ENCODE results near the gene NPIPB8. TPM values are rescaled to one million over a fixed set of nuclear protein-coding genes. Genes with fewer than 3 reads are reported as not detected.
"Not testable (repeated sequence)": the region's sequence is repeated elsewhere in the genome, so short reads cannot be mapped to it uniquely, and the experiment has no call there.

Gene NPIPB8
- total RNA-seq (2014; rRNA removed; shearing (Covaris generic)) (0.14 TPM in 1 of 2 replicates, not detected in the other), polyA plus RNA-seq (2016; fragmentation: Nextera tagmentation; extraction: Ambion mirVana) (not detected in 2 replicates)
- long read RNA-seq = 0 reads

- H3K4me3 ChIP-seq; H3K27me3 Mint-ChIP-seq (ENCODE audit: insufficient read depth, low read depth, poor library complexity); H3K4me1 Mint-ChIP-seq; H3K4me2 ChIP-seq; H3K4me3 Mint-ChIP-seq; ATAC-seq; H3F3A ChIP-seq (replicated peaks; ENCODE audit: low read depth); H3K27ac Mint-ChIP-seq; H2AFZ ChIP-seq; H3K79me2 ChIP-seq (replicated peaks; ENCODE audit: insufficient read depth); H4K20me1 ChIP-seq (replicated peaks; ENCODE audit: insufficient read depth); H3K27me3 ChIP-seq (ENCODE audit: insufficient read depth); H3K9me2 ChIP-seq (ENCODE audit: insufficient read depth); H3K36me3 ChIP-seq (ENCODE audit: insufficient read depth); H3K4me1 ChIP-seq (ENCODE audit: insufficient read depth); DNase-seq (ENCODE audit: low spot score); H3K36me3 Mint-ChIP-seq (ENCODE audit: low read depth); H3K9me3 Mint-ChIP-seq; H3K27ac ChIP-seq (ENCODE audit: low read depth): not testable (repeated sequence)
Measured at GRCh38 chr16:28637765-28638164, at the start of gene NPIPB8. TSS of gene NPIPB8 (plus strand) at chr16:28638065. CDS start at chr16:28638361, 296 bp downstream.

GRCh38 chr16:28589069-28589468 is 48.8 kb upstream of the NPIPB8 start:
- H3K9me3 Mint-ChIP-seq = no peaks in the 10 kb centered on the region
- H3K4me3 Mint-ChIP-seq = no peak overlapping the region
- no peak overlapping the region for H3K27ac Mint-ChIP-seq
- no peak for ATAC-seq
- H4K20me1 ChIP-seq (replicated peaks; ENCODE audit: insufficient read depth) = no peaks in the 10 kb centered on the region
- H3K9me2 ChIP-seq (ENCODE audit: insufficient read depth) = no peaks in the 10 kb centered on the region; the same call in 1 of the 2 replicates
- TF ChIP-seq EZH2 (IDR thresholded peaks at IDR 0.05; ENCODE audit: low read depth, unreplicated experiment) = no peak
- TF ChIP-seq STAT1 (IDR thresholded peaks at IDR 0.05; ENCODE audit: unreplicated experiment) = no peak
- TF ChIP-seq NANOG (IDR thresholded peaks at IDR 0.05; ENCODE audit: borderline replicate concordance) = no peak
- no peak for TF ChIP-seq POLR2AphosphoS5 (IDR thresholded peaks at IDR 0.05; ENCODE audit: low read depth)
- TF ChIP-seq CREB1 (CRISPR knock-in tag; IDR thresholded peaks at IDR 0.05; ENCODE audit: low read depth) = no peak
- TF ChIP-seq JUNB (IDR thresholded peaks at IDR 0.05; ENCODE audit: unreplicated experiment) = no peak
- TF ChIP-seq ZNF331 (CRISPR knock-in tag; IDR thresholded peaks at IDR 0.05; ENCODE audit: low read depth) = no peak
- no peak for TF ChIP-seq EZH2phosphoT487 (IDR thresholded peaks at IDR 0.05; ENCODE audit: unreplicated experiment)
- no peak for TF ChIP-seq ZNF114 (CRISPR knock-in tag; IDR thresholded peaks at IDR 0.05)
- no peak for TF ChIP-seq CTCF (conservative IDR thresholded peaks at IDR 0.05; ENCODE audit: low read depth in 2 of 2)
- H3K36me3 ChIP-seq (ENCODE audit: insufficient read depth) = no peaks in the 10 kb centered on the region; the same call in 1 of the 2 replicates
- no peaks in the 10 kb centered on the region for H3K79me2 ChIP-seq (replicated peaks; ENCODE audit: insufficient read depth)
- peaks cover 2% of the 10 kb centered on the region; the same call in 1 of the 3 replicates for H3K4me1 Mint-ChIP-seq
- H3K4me3 ChIP-seq = no peak overlapping the region
- H3K27me3 Mint-ChIP-seq (ENCODE audit: insufficient read depth, low read depth, poor library complexity) = peaks cover 10% of the 10 kb centered on the region
- H3K4me1 ChIP-seq (ENCODE audit: insufficient read depth) = no peaks in the 10 kb centered on the region
- peaks cover 20% of the 10 kb centered on the region for H3K36me3 Mint-ChIP-seq (ENCODE audit: low read depth)
- H3F3A ChIP-seq (replicated peaks; ENCODE audit: low read depth) = no peaks in the 10 kb centered on the region
- H2AFZ ChIP-seq = no peak overlapping the region
- no peak overlapping the region for H3K27ac ChIP-seq (ENCODE audit: low read depth)
- H3K27me3 ChIP-seq (ENCODE audit: insufficient read depth) = no peaks in the 10 kb centered on the region
- no peak for DNase-seq (ENCODE audit: low spot score)
- H3K4me2 ChIP-seq = no peak overlapping the region

- ATAC-seq = no peak
- no peaks in the 10 kb centered on the region for H3K79me2 ChIP-seq (replicated peaks; ENCODE audit: insufficient read depth)
- Mint-ChIP-seq H3K4me3 (no peak overlapping the region), H3K9me3 (no peaks in the 10 kb centered on the region), H3K27ac (no peak overlapping the region), H3K4me1 (peaks cover 2% of the 10 kb centered on the region; the same call in 1 of the 3 replicates), H3K27me3 (ENCODE audit: insufficient read depth, low read depth, poor library complexity) (peaks cover 10% of the 10 kb centered on the region), H3K36me3 (ENCODE audit: low read depth) (peaks cover 16% of the 10 kb centered on the region)
- DNase-seq (ENCODE audit: low spot score) = no peak
- H3K27me3 ChIP-seq (ENCODE audit: insufficient read depth) = no peaks in the 10 kb centered on the region
- no peak overlapping the region for H3K4me3 ChIP-seq
- H2AFZ ChIP-seq = no peak overlapping the region
- H3F3A ChIP-seq (replicated peaks; ENCODE audit: low read depth) = no peaks in the 10 kb centered on the region
- no peak overlapping the region for H3K27ac ChIP-seq (ENCODE audit: low read depth)
- H3K4me1 ChIP-seq (ENCODE audit: insufficient read depth) = no peaks in the 10 kb centered on the region
- H3K36me3 ChIP-seq (ENCODE audit: insufficient read depth) = no peaks in the 10 kb centered on the region; the same call in 1 of the 2 replicates
- no peaks in the 10 kb centered on the region for H4K20me1 ChIP-seq (replicated peaks; ENCODE audit: insufficient read depth)
- H3K9me2 ChIP-seq (ENCODE audit: insufficient read depth) = no peaks in the 10 kb centered on the region; the same call in 1 of the 2 replicates
- H3K4me2 ChIP-seq = no peak overlapping the region
- TF ChIP-seq STAT1 (IDR thresholded peaks at IDR 0.05; ENCODE audit: unreplicated experiment) (no peak), REST (IDR thresholded peaks at IDR 0.05; ENCODE audit: unreplicated experiment) (no peak), JUNB (IDR thresholded peaks at IDR 0.05; ENCODE audit: unreplicated experiment) (no peak), ETS1 (IDR thresholded peaks at IDR 0.05) (no peak), EZH2 (IDR thresholded peaks at IDR 0.05; ENCODE audit: low read depth, unreplicated experiment) (no peak), ZNF114 (CRISPR knock-in tag; IDR thresholded peaks at IDR 0.05) (no peak)
Measured at GRCh38 chr16:28589930-28590329, 47.9 kb upstream of the NPIPB8 start.
